Measurements from ENCODE around the gene SEZ6L. TPM values are rescaled to one million over a fixed set of nuclear protein-coding genes. Genes with fewer than 3 reads are reported as not detected.

SEZ6L gene
- total RNA-seq, 4 donors from 2014 or later, result 0.09 to 0.16 TPM; not detected in 2

GRCh38 chr22:26251869-26252268, 82.6 kb downstream of the SEZ6L start:
- TF ChIP-seq CTCF (IDR thresholded peaks at IDR 0.05), result no peak
- ATAC-seq (ENCODE audit: low FRiP score) (no peak), DNase-seq (ENCODE audit: low spot score) (no peak)

- TF ChIP-seq CTCF (IDR thresholded peaks at IDR 0.05), result no peak
- ATAC-seq (ENCODE audit: low FRiP score) (no peak), DNase-seq (ENCODE audit: low spot score) (no peak)
Measured at GRCh38 chr22:26259510-26259909, 90.2 kb downstream of the SEZ6L start.

GRCh38 chr22:26264162-26264561, 94.9 kb downstream of the SEZ6L start:
- ATAC-seq (ENCODE audit: low FRiP score) (no peak), DNase-seq (ENCODE audit: low spot score) (no peak)
- no peak for TF ChIP-seq CTCF (IDR thresholded peaks at IDR 0.05)

- TF ChIP-seq CTCF (IDR thresholded peaks at IDR 0.05), result no peak
- ATAC-seq (ENCODE audit: low FRiP score) (no peak), DNase-seq (ENCODE audit: low spot score) (no peak)
Measured at GRCh38 chr22:26265281-26265680, 96.0 kb downstream of the SEZ6L start.

- no peak for TF ChIP-seq CTCF (IDR thresholded peaks at IDR 0.05)
- DNase-seq (ENCODE audit: low spot score), result no peak
- ATAC-seq (ENCODE audit: low FRiP score), result no peak
Measured at GRCh38 chr22:26265909-26266308, 96.6 kb downstream of the SEZ6L start.

GRCh38 chr22:26267856-26268255, 98.6 kb downstream of the SEZ6L start:
- DNase-seq (ENCODE audit: low spot score) (no peak), ATAC-seq (ENCODE audit: low FRiP score) (no peak)
- no peak for TF ChIP-seq CTCF (IDR thresholded peaks at IDR 0.05)

GRCh38 chr22:26269572-26269971, 100.3 kb downstream of the SEZ6L start:
- no peak for TF ChIP-seq CTCF (IDR thresholded peaks at IDR 0.05)
- no peak for ATAC-seq (ENCODE audit: low FRiP score)

More at GRCh38 chr22:26269572-26269971, 100.3 kb downstream of the SEZ6L start:
- DNase-seq (ENCODE audit: low spot score), result no peak

Data from omental fat pad (tissue), 4 donors.